GM12878 (cell line): ENCODE results near the gene EXOC5. TPM values are rescaled to one million over a fixed set of nuclear protein-coding genes. Genes with fewer than 3 reads are reported as not detected.

Experiments
- ATAC-seq: fragments of 200-7000 bp; cut with Tn5 transposase; 3 replicates; pipeline ENCODE4 v1.9.1; 2020; ENCODE audit warnings: mild to moderate bottlenecking, moderate library complexity
- BruUV-seq: library from RNA; stranded (reverse); fragments of 400-500 nt; replicated peaks from 2 replicates; lab custom pipeline; 2021; lab: Mats Ljungman, UMichigan
- CTCF ChIA-PET: fragments of 300-600 bp; sonication (Branson Sonifier 250); formaldehyde crosslinking; extraction: SDS; loops from one replicate; lab custom pipeline; 2021; ENCODE audit warnings: inconsistent platforms; lab: Yijun Ruan, JAX
- POLR2A ChIA-PET: fragments of 350-600 bp; formaldehyde crosslinking; extraction: SDS; loops from one replicate; lab custom pipeline; 2021; ENCODE audit warnings: inconsistent platforms; lab: Charles Lee
- RAD21 ChIA-PET: fragments of 300-600 bp; sonication (Branson Sonifier 250); formaldehyde crosslinking; loops from one replicate; lab custom pipeline; 2023; ENCODE audit warnings: antibody characterized with exemption; ENCODE audit not compliant: unreplicated experiment; lab: Charles Lee
- SMC1A ChIA-PET: fragments of 300-600 bp; sonication (Branson Sonifier 250); formaldehyde crosslinking; loops from one replicate; lab custom pipeline; 2023; ENCODE audit not compliant: unreplicated experiment, uncharacterized antibody; lab: Charles Lee
- DNase-seq: peaks from one replicate; pipeline ENCODE4 v3.0.0-alpha.2; 2011; ENCODE audit warnings: low read depth, low spot score
- FAIRE-seq: peaks from 3 replicates; lab custom pipeline; 2011; peaks lifted over from hg19 to GRCh38; lab: Jason Lieb, UNC
- H2AFZ ChIP-seq: 2 replicates; pipeline ENCODE4 v1.6.0; 2011; ENCODE audit warnings: low read depth, low read length, control low read depth; ENCODE audit not compliant: control insufficient read depth
- H3K27ac ChIP-seq: 2 replicates; pipeline ENCODE4 v1.5.1; 2011; ENCODE audit warnings: control low read depth; ENCODE audit not compliant: control insufficient read depth, insufficient read depth
- H3K27me3 ChIP-seq, 2 experiments: replicated peaks in 1 of 2; 2 replicates each; pipeline versions ENCODE4 v1.6.0 to v1.6.1; 2011; ENCODE audit warnings: low read length in 1 of 2; ENCODE audit not compliant: control insufficient read depth in 2 of 2, insufficient read depth in 2 of 2
- H3K36me3 ChIP-seq, 2 experiments: 2 replicates each; pipeline ENCODE4 v1.5.1; 2011; ENCODE audit warnings: low read length in 1 of 2; ENCODE audit not compliant: control insufficient read depth in 2 of 2, insufficient read depth in 2 of 2
- H3K4me1 ChIP-seq: 2 replicates; pipeline ENCODE4 v1.6.1; 2011; ENCODE audit warnings: mild to moderate bottlenecking, low read length, moderate library complexity, mixed read lengths; ENCODE audit not compliant: control insufficient read depth, insufficient read depth
- H3K4me2 ChIP-seq: 2 replicates; pipeline ENCODE4 v1.6.0; 2011; ENCODE audit warnings: control low read depth; ENCODE audit not compliant: control insufficient read depth, insufficient read depth
- H3K4me3 ChIP-seq: fragments of 200-600 bp; sonication (generic); 2 replicates; pipeline ENCODE4 v1.5.1; 2016
- H3K79me2 ChIP-seq: 2 replicates; pipeline ENCODE4 v1.6.0; 2011; ENCODE audit warnings: low read length; ENCODE audit not compliant: control insufficient read depth, insufficient read depth
- H3K9ac ChIP-seq: 2 replicates; pipeline ENCODE4 v1.8.0; 2011; ENCODE audit warnings: low read length, control low read depth, mixed read lengths; ENCODE audit not compliant: control insufficient read depth, insufficient read depth
- H3K9me3 ChIP-seq: replicated peaks from 3 replicates; pipeline ENCODE4 v1.5.1; 2011; ENCODE audit warnings: mild to moderate bottlenecking, low read length; ENCODE audit not compliant: control insufficient read depth, insufficient read depth
- H4K20me1 ChIP-seq: 2 replicates; pipeline ENCODE4 v1.6.0; 2011; ENCODE audit not compliant: control insufficient read depth, insufficient read depth
- CUX1 ChIP-seq: IDR thresholded peaks from 2 replicates; pipeline ENCODE4 v1.6.1; 2012; ENCODE audit warnings: improper control_type of control experiment, low read depth, low read length; ENCODE audit not compliant: insufficient replicate concordance
- GABPA ChIP-seq: IDR thresholded peaks from 2 replicates; pipeline ENCODE4 v1.6.1; 2014; ENCODE audit warnings: antibody characterized with exemption, low read depth, mild to moderate bottlenecking, inconsistent platforms
- POLR2A ChIP-seq: IDR thresholded peaks from 2 replicates; pipeline ENCODE4 v1.6.1; 2011; ENCODE audit warnings: low read depth, mild to moderate bottlenecking, low read length
- SRF ChIP-seq, 2 experiments: IDR thresholded peaks; 2 replicates each; pipeline ENCODE4 v1.6.1; 2011; ENCODE audit warnings: low read depth in 2 of 2, low read length in 2 of 2, mild to moderate bottlenecking in 1 of 2, moderate library complexity in 1 of 2
- STAT3 ChIP-seq: IDR thresholded peaks from 2 replicates; pipeline ENCODE4 v1.6.1; 2011; ENCODE audit warnings: low read depth, low read length, improper control_type of control experiment
- WGBS: methylation state at CpG from one replicate; pipeline ENCODE4 v1.1.6; 2016; ENCODE audit warnings: low lambda C conversion rate; ENCODE audit not compliant: insufficient replicate concordance, insufficient coverage; ENCODE audit errors: missing lambda C conversion rate; 5-methylcytosine and 5-hydroxymethylcytosine counted together
- in situ Hi-C: fragments of 300-500 bp; cut with MboI; formaldehyde crosslinking; loops from 9 replicates; pipeline ENCODE4 v1.14.3; 2018; ENCODE audit warnings: mixed read lengths
- intact Hi-C: fragments of 100-400 bp; cut with micrococcal nuclease; formaldehyde crosslinking; loops from one replicate; pipeline ENCODE4 v1.14.2; 2022; ENCODE audit not compliant: unreplicated experiment
- polyA plus RNA-seq, 11 experiments: library from polyadenylated mRNA; depleted of rRNA in 4 of 11; unstranded in 6 of 11; stranded (reverse) in 5 of 11; fragments of >200 nt; fragmentation: Nextera tagmentation in 4 of 11; fragmentation: Illumina TruSeq in 1 of 11; extraction: Ambion mirVana in 4 of 11; extraction: Trizol in 1 of 11; gene quantifications; 1 replicate in 1 of 11; 2 replicates in 10 of 11; pipeline versions ENCODE4 v1.2.1 to v1.2.3, GENCODE V29; 2011 to 2016; ENCODE audit warnings: inconsistent platforms in 2 of 11, missing spikeins in 2 of 11, low read depth in 1 of 11
- total RNA-seq, 4 experiments: library from RNA; depleted of rRNA in 3 of 4; stranded (reverse); fragments of >200 nt in 3 of 4; fragmentation: Illumina TruSeq in 1 of 4; extraction: Trizol in 1 of 4; gene quantifications; 2 replicates each; pipeline versions ENCODE4 v1.2.1 to v1.2.3, GENCODE V29; 2013 to 2021
- TF ChIP-seq, protein P1 (sequence below): fragments of 450-650 bp; IDR thresholded peaks from 2 replicates; pipeline ENCODE4 v1.6.1; 2017; ENCODE audit warnings: mild to moderate bottlenecking
- TF ChIP-seq, protein P2 (sequence below): fragments of 450-650 bp; IDR thresholded peaks from 2 replicates; pipeline ENCODE4 v1.6.1; 2017; ENCODE audit warnings: antibody characterized with exemption, mild to moderate bottlenecking, moderate library complexity
- TF ChIP-seq, protein P3 (sequence below): IDR thresholded peaks from 2 replicates; pipeline ENCODE4 v1.6.1; 2012; ENCODE audit warnings: low read depth, low read length, improper control_type of control experiment

The EXOC5 gene
- total and polyA plus RNA-seq, 10 of the 15 experiments (the other 5 are each of a cell fraction or from before 2014, with no cell fraction given): 10.3 to 101 (median 43.6) TPM

GRCh38 chr14:57161583-57162234, 107.0 kb downstream of the EXOC5 start:
- Histone ChIP-seq H3K27me3 (no peaks in the 10 kb centered on the region; a peak in 2 of 4 replicates), H4K20me1 (no peaks in the 10 kb centered on the region), H3K9me3 (no peaks in the 10 kb centered on the region), H2AFZ (no peak overlapping the region), H3K4me1 (no peaks in the 10 kb centered on the region), H3K4me2 (no peak overlapping the region), H3K36me3 (no peaks in the 10 kb centered on the region), H3K4me3 (no peak overlapping the region), H3K27ac (no peak overlapping the region), H3K79me2 (no peaks in the 10 kb centered on the region), H3K9ac (no peak overlapping the region)
- FAIRE-seq (no peak), ATAC-seq (no peak), DNase-seq (no peak)
- ChIA-PET SMC1A (no interaction called here), RAD21 (no interaction called here), CTCF (no interaction called here), POLR2A (no interaction called here)
- no TSS peak for BruUV-seq
- in situ Hi-C loops: no loop called here
- intact Hi-C loops: no loop called here
- WGBS: 35% methylated on average over 8 of the region's 8 CpGs
- TF ChIP-seq, protein P1, sequence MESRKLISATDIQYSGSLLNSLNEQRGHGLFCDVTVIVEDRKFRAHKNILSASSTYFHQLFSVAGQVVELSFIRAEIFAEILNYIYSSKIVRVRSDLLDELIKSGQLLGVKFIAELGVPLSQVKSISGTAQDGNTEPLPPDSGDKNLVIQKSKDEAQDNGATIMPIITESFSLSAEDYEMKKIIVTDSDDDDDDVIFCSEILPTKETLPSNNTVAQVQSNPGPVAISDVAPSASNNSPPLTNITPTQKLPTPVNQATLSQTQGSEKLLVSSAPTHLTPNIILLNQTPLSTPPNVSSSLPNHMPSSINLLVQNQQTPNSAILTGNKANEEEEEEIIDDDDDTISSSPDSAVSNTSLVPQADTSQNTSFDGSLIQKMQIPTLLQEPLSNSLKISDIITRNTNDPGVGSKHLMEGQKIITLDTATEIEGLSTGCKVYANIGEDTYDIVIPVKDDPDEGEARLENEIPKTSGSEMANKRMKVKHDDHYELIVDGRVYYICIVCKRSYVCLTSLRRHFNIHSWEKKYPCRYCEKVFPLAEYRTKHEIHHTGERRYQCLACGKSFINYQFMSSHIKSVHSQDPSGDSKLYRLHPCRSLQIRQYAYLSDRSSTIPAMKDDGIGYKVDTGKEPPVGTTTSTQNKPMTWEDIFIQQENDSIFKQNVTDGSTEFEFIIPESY: no peak
- TF ChIP-seq, protein P2, sequence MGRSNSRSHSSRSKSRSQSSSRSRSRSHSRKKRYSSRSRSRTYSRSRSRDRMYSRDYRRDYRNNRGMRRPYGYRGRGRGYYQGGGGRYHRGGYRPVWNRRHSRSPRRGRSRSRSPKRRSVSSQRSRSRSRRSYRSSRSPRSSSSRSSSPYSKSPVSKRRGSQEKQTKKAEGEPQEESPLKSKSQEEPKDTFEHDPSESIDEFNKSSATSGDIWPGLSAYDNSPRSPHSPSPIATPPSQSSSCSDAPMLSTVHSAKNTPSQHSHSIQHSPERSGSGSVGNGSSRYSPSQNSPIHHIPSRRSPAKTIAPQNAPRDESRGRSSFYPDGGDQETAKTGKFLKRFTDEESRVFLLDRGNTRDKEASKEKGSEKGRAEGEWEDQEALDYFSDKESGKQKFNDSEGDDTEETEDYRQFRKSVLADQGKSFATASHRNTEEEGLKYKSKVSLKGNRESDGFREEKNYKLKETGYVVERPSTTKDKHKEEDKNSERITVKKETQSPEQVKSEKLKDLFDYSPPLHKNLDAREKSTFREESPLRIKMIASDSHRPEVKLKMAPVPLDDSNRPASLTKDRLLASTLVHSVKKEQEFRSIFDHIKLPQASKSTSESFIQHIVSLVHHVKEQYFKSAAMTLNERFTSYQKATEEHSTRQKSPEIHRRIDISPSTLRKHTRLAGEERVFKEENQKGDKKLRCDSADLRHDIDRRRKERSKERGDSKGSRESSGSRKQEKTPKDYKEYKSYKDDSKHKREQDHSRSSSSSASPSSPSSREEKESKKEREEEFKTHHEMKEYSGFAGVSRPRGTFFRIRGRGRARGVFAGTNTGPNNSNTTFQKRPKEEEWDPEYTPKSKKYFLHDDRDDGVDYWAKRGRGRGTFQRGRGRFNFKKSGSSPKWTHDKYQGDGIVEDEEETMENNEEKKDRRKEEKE: no peak
- no peak for TF ChIP-seq STAT3
- no peak for TF ChIP-seq SRF (IDR thresholded peaks at IDR 0.05; ENCODE audit: low read depth in 2 of 2, low read length in 2 of 2)
- no peak for TF ChIP-seq POLR2A
- TF ChIP-seq CUX1: no peak
- TF ChIP-seq, protein P3, sequence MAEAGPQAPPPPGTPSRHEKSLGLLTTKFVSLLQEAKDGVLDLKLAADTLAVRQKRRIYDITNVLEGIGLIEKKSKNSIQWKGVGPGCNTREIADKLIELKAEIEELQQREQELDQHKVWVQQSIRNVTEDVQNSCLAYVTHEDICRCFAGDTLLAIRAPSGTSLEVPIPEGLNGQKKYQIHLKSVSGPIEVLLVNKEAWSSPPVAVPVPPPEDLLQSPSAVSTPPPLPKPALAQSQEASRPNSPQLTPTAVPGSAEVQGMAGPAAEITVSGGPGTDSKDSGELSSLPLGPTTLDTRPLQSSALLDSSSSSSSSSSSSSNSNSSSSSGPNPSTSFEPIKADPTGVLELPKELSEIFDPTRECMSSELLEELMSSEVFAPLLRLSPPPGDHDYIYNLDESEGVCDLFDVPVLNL: no peak
- no peak for TF ChIP-seq GABPA
